ENCODE results near the gene UNC13D.

Gene UNC13D

GRCh38 chr17:75820094-75821080, 23.8 kb downstream of the UNC13D start:
- H3K27me3 ChIP-seq (ENCODE audit: low read length) = no peaks in the 10 kb centered on the region
- no peak overlapping the region for H3K4me2 ChIP-seq (ENCODE audit: low read depth, low read length, poor library complexity, severe bottlenecking)
- no peak overlapping the region for H3K4me3 ChIP-seq (ENCODE audit: insufficient read depth, low read length, poor library complexity, severe bottlenecking)
- no peaks in the 10 kb centered on the region for H3K79me2 ChIP-seq (ENCODE audit: insufficient read depth, low read length)
- no peaks in the 10 kb centered on the region for H4K20me1 ChIP-seq (ENCODE audit: low read depth, low read length)
- no peaks in the 10 kb centered on the region for H3K9me2 ChIP-seq (replicated peaks; ENCODE audit: insufficient read depth, low read length)
- no peaks in the 10 kb centered on the region for H3F3A ChIP-seq (ENCODE audit: insufficient read depth)
- no peaks in the 10 kb centered on the region for H3K9me3 ChIP-seq (ENCODE audit: insufficient read depth, low read length)
- no peak overlapping the region for H3K9ac ChIP-seq (ENCODE audit: low read length)
- no peaks in the 10 kb centered on the region for H3K36me3 ChIP-seq (ENCODE audit: low read length)
- TF ChIP-seq CTCF (IDR thresholded peaks at IDR 0.05; ENCODE audit: insufficient read depth, low read length, poor library complexity, severe bottlenecking) = no peak
- TF ChIP-seq EZH2phosphoT487 (conservative IDR thresholded peaks at IDR 0.05; ENCODE audit: low read length) = no peak
- no peak overlapping the region for H2AFZ ChIP-seq (ENCODE audit: low read depth, low read length, severe bottlenecking)
- H3K27ac ChIP-seq (ENCODE audit: low read depth, low read length) = no peak overlapping the region

GRCh38 chr17:75819678-75820077, 24.5 kb downstream of the UNC13D start:
- Histone ChIP-seq H3K9me2 (replicated peaks; ENCODE audit: insufficient read depth, low read length) (no peaks in the 10 kb centered on the region), H3K4me3 (ENCODE audit: insufficient read depth, low read length, poor library complexity, severe bottlenecking) (no peak overlapping the region), H3K4me2 (ENCODE audit: low read depth, low read length, poor library complexity, severe bottlenecking) (no peak overlapping the region), H4K20me1 (ENCODE audit: low read depth, low read length) (no peaks in the 10 kb centered on the region), H3K27me3 (ENCODE audit: low read length) (no peaks in the 10 kb centered on the region), H2AFZ (ENCODE audit: low read depth, low read length, severe bottlenecking) (no peak overlapping the region), H3K27ac (ENCODE audit: low read depth, low read length) (no peak overlapping the region), H3K79me2 (ENCODE audit: insufficient read depth, low read length) (no peaks in the 10 kb centered on the region), H3F3A (ENCODE audit: insufficient read depth) (no peaks in the 10 kb centered on the region), H3K9me3 (ENCODE audit: insufficient read depth, low read length) (no peaks in the 10 kb centered on the region), H3K9ac (ENCODE audit: low read length) (no peak overlapping the region), H3K36me3 (ENCODE audit: low read length) (no peaks in the 10 kb centered on the region)
- TF ChIP-seq EZH2phosphoT487 (conservative IDR thresholded peaks at IDR 0.05; ENCODE audit: low read length) (no peak), CTCF (IDR thresholded peaks at IDR 0.05; ENCODE audit: insufficient read depth, low read length, poor library complexity, severe bottlenecking) (no peak)

- Histone ChIP-seq H3K4me2 (ENCODE audit: low read depth, low read length, poor library complexity, severe bottlenecking) (no peak overlapping the region), H3K4me3 (ENCODE audit: insufficient read depth, low read length, poor library complexity, severe bottlenecking) (no peak overlapping the region), H3K79me2 (ENCODE audit: insufficient read depth, low read length) (no peaks in the 10 kb centered on the region), H4K20me1 (ENCODE audit: low read depth, low read length) (no peaks in the 10 kb centered on the region), H3K9me2 (replicated peaks; ENCODE audit: insufficient read depth, low read length) (no peaks in the 10 kb centered on the region), H3K27ac (ENCODE audit: low read depth, low read length) (no peak overlapping the region), H2AFZ (ENCODE audit: low read depth, low read length, severe bottlenecking) (no peak overlapping the region), H3K36me3 (ENCODE audit: low read length) (no peaks in the 10 kb centered on the region), H3K27me3 (ENCODE audit: low read length) (no peaks in the 10 kb centered on the region), H3K9ac (ENCODE audit: low read length) (no peak overlapping the region), H3F3A (ENCODE audit: insufficient read depth) (no peaks in the 10 kb centered on the region), H3K9me3 (ENCODE audit: insufficient read depth, low read length) (no peaks in the 10 kb centered on the region)
- TF ChIP-seq EZH2phosphoT487 (conservative IDR thresholded peaks at IDR 0.05; ENCODE audit: low read length) = no peak
- no peak for TF ChIP-seq CTCF (IDR thresholded peaks at IDR 0.05; ENCODE audit: insufficient read depth, low read length, poor library complexity, severe bottlenecking)
These were observed 25.1 kb downstream of the UNC13D start for GRCh38 chr17:75819116-75819515.
